ENCODE measurements around the gene CD44. TPM values are rescaled to one million over a fixed set of nuclear protein-coding genes. Genes with fewer than 3 reads are reported as not detected.
A peak's percentile ranks its signal among the peaks of the same experiment; 100 is the strongest.

Gene CD44
- total RNA-seq, 4 donors from 2014 or later, result 164 to 302 (median 189) TPM

DNA sequence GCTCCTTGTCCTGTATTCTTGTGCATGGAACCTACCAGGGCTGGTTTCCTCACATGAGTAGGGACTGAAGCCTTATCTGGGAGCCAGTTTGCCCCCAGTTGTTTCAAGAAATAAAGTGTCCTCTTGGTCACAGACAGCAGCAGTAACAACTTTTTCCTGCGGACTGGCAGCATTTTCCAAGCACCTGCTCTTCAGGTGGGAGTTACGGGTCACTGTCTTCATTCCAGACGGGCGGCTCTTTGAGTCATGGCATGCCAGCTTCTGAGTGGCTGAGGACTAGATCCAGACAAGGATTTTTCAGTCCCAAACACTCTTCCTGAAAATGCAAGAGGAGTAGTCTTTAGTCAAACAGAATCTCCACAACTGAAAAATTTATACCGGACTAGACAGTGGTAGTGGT is 2.7 kb upstream of the CD44 start:
- H3K27ac ChIP-seq, result peak overlapping the region; percentile 24 to 67 (median 56)
- H3K27me3 ChIP-seq, result no peaks in the 10 kb centered on the region
- 28 to 50% methylated on average over 5 of the region's 5 CpGs for WGBS, 2 donors
- DNase-seq, result peak; percentile 84 to 86
- H3K9me3 ChIP-seq, result no peaks in the 10 kb centered on the region
- H3K4me1 ChIP-seq, result peaks cover 25 to 28% of the 10 kb centered on the region in 2 donors
- TF ChIP-seq, protein P1, sequence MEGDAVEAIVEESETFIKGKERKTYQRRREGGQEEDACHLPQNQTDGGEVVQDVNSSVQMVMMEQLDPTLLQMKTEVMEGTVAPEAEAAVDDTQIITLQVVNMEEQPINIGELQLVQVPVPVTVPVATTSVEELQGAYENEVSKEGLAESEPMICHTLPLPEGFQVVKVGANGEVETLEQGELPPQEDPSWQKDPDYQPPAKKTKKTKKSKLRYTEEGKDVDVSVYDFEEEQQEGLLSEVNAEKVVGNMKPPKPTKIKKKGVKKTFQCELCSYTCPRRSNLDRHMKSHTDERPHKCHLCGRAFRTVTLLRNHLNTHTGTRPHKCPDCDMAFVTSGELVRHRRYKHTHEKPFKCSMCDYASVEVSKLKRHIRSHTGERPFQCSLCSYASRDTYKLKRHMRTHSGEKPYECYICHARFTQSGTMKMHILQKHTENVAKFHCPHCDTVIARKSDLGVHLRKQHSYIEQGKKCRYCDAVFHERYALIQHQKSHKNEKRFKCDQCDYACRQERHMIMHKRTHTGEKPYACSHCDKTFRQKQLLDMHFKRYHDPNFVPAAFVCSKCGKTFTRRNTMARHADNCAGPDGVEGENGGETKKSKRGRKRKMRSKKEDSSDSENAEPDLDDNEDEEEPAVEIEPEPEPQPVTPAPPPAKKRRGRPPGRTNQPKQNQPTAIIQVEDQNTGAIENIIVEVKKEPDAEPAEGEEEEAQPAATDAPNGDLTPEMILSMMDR (IDR thresholded peaks at IDR 0.05), result no peak
- no peak for TF ChIP-seq POLR2A (IDR thresholded peaks at IDR 0.05)
- intact Hi-C loops (cut with DNase I), result loop anchor here (10.0 kb wide), 1 partner anchor 98 kb away; no protein-coding TSS in a partner anchor
- H3K36me3 ChIP-seq, result no peaks in the 10 kb centered on the region
- no peak overlapping the region for H3K4me3 ChIP-seq (replicated peaks in 1 of 3)

- Histone ChIP-seq H3K4me1 (peaks cover 27 to 38% of the 10 kb centered on the region in 2 donors), H3K36me3 (no peaks in the 10 kb centered on the region), H3K4me3 (replicated peaks in 1 of 3) (no peak overlapping the region), H3K27ac (peak overlapping the region in 1 of 3 donors; percentile 89), H3K27me3 (no peaks in the 10 kb centered on the region), H3K9me3 (no peaks in the 10 kb centered on the region)
- 91% methylated on average over 1 of the region's 1 CpG for WGBS, 2 donors
- no peak for TF ChIP-seq POLR2A (IDR thresholded peaks at IDR 0.05)
- TF ChIP-seq, protein P1 (IDR thresholded peaks at IDR 0.05), result no peak
- intact Hi-C loops (cut with DNase I), result loop anchor here (10.0 kb wide), 1 partner anchor 97 kb away; no protein-coding TSS in a partner anchor
- DNase-seq, result no peak
Observed at GRCh38 chr11:35138058-35138457, 913 bp upstream of the CD44 start.

- no peaks in the 10 kb centered on the region for H3K9me3 ChIP-seq
- no peak for TF ChIP-seq POLR2A (IDR thresholded peaks at IDR 0.05)
- TF ChIP-seq, protein P1 (IDR thresholded peaks at IDR 0.05), result no peak
- H3K27me3 ChIP-seq, result no peaks in the 10 kb centered on the region
- peaks cover 27 to 43% of the 10 kb centered on the region in 2 donors for H3K4me1 ChIP-seq
- no peaks in the 10 kb centered on the region for H3K36me3 ChIP-seq
- H3K4me3 ChIP-seq (replicated peaks in 1 of 3), result peak overlapping the region; percentile 50 to 82 (median 71)
- peak overlapping the region; percentile 86 to 89 (median 87) for H3K27ac ChIP-seq
- intact Hi-C loops (cut with DNase I), result loop anchor here (10.0 kb wide), 1 partner anchor 96 kb away; no protein-coding TSS in a partner anchor
- 6 to 7% methylated on average over 15 to 16 of the region's 16 CpGs for WGBS, 2 donors
- no peak for DNase-seq
Observed at GRCh38 chr11:35138606-35138942, 397 bp upstream of the CD44 start.

- Histone ChIP-seq H3K9me3 (no peaks in the 10 kb centered on the region), H3K4me3 (replicated peaks in 1 of 3) (peak overlapping the region; percentile 50 to 82 (median 71)), H3K36me3 (no peaks in the 10 kb centered on the region), H3K27ac (peak overlapping the region; percentile 86 to 89 (median 87)), H3K4me1 (peaks cover 37 to 53% of the 10 kb centered on the region in 2 donors), H3K27me3 (no peaks in the 10 kb centered on the region)
- intact Hi-C loops (cut with DNase I), result loop anchor here (10.0 kb wide), 1 partner anchor 95 kb away; no protein-coding TSS in a partner anchor
- 5 to 8% methylated on average over 8 of the region's 8 CpGs for WGBS, 2 donors
- TF ChIP-seq, protein P1 (IDR thresholded peaks at IDR 0.05), result no peak
- TF ChIP-seq POLR2A (IDR thresholded peaks at IDR 0.05), result peak in 1 of 2 donors; percentile 53
- DNase-seq, result peak; percentile 14 to 22
Observed at GRCh38 chr11:35139722-35140282, 831 bp downstream of the CD44 start.

- DNase-seq, result no peak
- TF ChIP-seq, protein P1 (IDR thresholded peaks at IDR 0.05), result no peak
- TF ChIP-seq POLR2A (IDR thresholded peaks at IDR 0.05), result no peak
- no peaks in the 10 kb centered on the region for H3K9me3 ChIP-seq
- H3K4me1 ChIP-seq, result peaks cover 36 to 56% of the 10 kb centered on the region in 2 donors
- no peaks in the 10 kb centered on the region for H3K27me3 ChIP-seq
- H3K27ac ChIP-seq, result peak overlapping the region; percentile 25 to 89 (median 86)
- no peaks in the 10 kb centered on the region for H3K36me3 ChIP-seq
- intact Hi-C loops (cut with DNase I), result no loop called here
- no peak overlapping the region for H3K4me3 ChIP-seq (replicated peaks in 1 of 3)
- 38 to 60% methylated on average over 2 of the region's 2 CpGs for WGBS, 2 donors
Observed at GRCh38 chr11:35141071-35141470, 2.1 kb downstream of the CD44 start.

Measured in thyroid gland (tissue), 4 donors.